OCI-LY1 (cell line): Measurements from ENCODE around the gene TAGLN3.

Source experiments
- CTCF ChIP-seq: fragments of 200-600 bp; sonication (generic), shearing (Covaris generic); IDR thresholded peaks from 2 replicates; pipeline ENCODE4 v1.5.1; 2017; ENCODE audit warnings: mild to moderate bottlenecking, antibody characterized with exemption, low read length, moderate library complexity, mixed read lengths
- EZH2 ChIP-seq: fragments of 200-600 bp; sonication (generic), shearing (Covaris generic); IDR thresholded peaks from 2 replicates; pipeline ENCODE4 v1.8.0; 2017; ENCODE audit warnings: borderline replicate concordance, mixed run types, mild to moderate bottlenecking, antibody characterized with exemption, low read length, moderate library complexity, mixed read lengths

GRCh38 chr3:112010636-112011035, 11.9 kb downstream of the TAGLN3 start:
- no peak for TF ChIP-seq CTCF
- no peak for TF ChIP-seq EZH2
